GM23338 (cell line): ENCODE results near the gene TPX2. TPM values are rescaled to one million over a fixed set of nuclear protein-coding genes. Genes with fewer than 3 reads are reported as not detected.

Experiments used
- ATAC-seq: fragments of 200-7000 bp; cut with Tn5 transposase; 3 replicates; pipeline ENCODE4 v1.9.1; 2020
- DNase-seq: peaks from one replicate; pipeline ENCODE4 v3.0.0-alpha.2; 2015; ENCODE audit warnings: low spot score
- H2AFZ ChIP-seq: fragments of 200-600 bp; sonication (generic); 2 replicates; pipeline ENCODE4 v1.8.0; 2016; ENCODE audit warnings: antibody characterized with exemption, mild to moderate bottlenecking, moderate library complexity
- H3F3A ChIP-seq: fragments of 200-600 bp; sonication (generic); replicated peaks from 2 replicates; pipeline ENCODE4 v1.8.0; 2017; ENCODE audit warnings: antibody characterized with exemption, mixed run types, low read depth
- H3K27ac ChIP-seq: fragments of 200-600 bp; sonication (generic); 2 replicates; pipeline ENCODE4 v1.6.1; 2016; ENCODE audit warnings: low read depth
- H3K27me3 ChIP-seq: fragments of 200-600 bp; sonication (generic); 2 replicates; pipeline ENCODE4 v1.8.0; 2016; ENCODE audit warnings: mild to moderate bottlenecking, mixed run types, moderate library complexity; ENCODE audit not compliant: insufficient read depth
- H3K36me3 ChIP-seq: fragments of 200-600 bp; sonication (generic); 2 replicates; pipeline ENCODE4 v1.8.0; 2016; ENCODE audit warnings: mild to moderate bottlenecking; ENCODE audit not compliant: insufficient read depth
- H3K4me1 ChIP-seq: fragments of 200-600 bp; sonication (generic); 2 replicates; pipeline ENCODE4 v1.8.0; 2016; ENCODE audit warnings: mild to moderate bottlenecking, moderate library complexity; ENCODE audit not compliant: insufficient read depth
- H3K4me2 ChIP-seq: fragments of 200-600 bp; sonication (generic); 2 replicates; pipeline ENCODE4 v1.7.1; 2017; ENCODE audit warnings: mixed run types
- H3K4me3 ChIP-seq: fragments of 200-600 bp; sonication (generic); 2 replicates; pipeline ENCODE4 v1.6.1; 2016; ENCODE audit warnings: mixed run types
- H3K79me2 ChIP-seq: fragments of 200-600 bp; sonication (generic); replicated peaks from 2 replicates; pipeline ENCODE4 v1.8.0; 2017; ENCODE audit warnings: mild to moderate bottlenecking; ENCODE audit not compliant: insufficient read depth
- H3K9me2 ChIP-seq: fragments of 200-600 bp; sonication (generic); 2 replicates; pipeline ENCODE4 v1.8.0; 2017; ENCODE audit not compliant: insufficient read depth
- H4K20me1 ChIP-seq: fragments of 200-600 bp; sonication (generic); replicated peaks from 2 replicates; pipeline ENCODE4 v1.8.0; 2017; ENCODE audit warnings: mild to moderate bottlenecking; ENCODE audit not compliant: insufficient read depth
- H3K27ac Mint-ChIP-seq: 2 replicates; pipeline ENCODE4 v1.8.0; 2020; ENCODE audit warnings: inconsistent platforms, mild to moderate bottlenecking, moderate library complexity, mixed read lengths
- H3K27me3 Mint-ChIP-seq: 3 replicates; pipeline ENCODE4 v1.8.0; 2022; ENCODE audit warnings: low read depth, mild to moderate bottlenecking, moderate library complexity, mixed read lengths, inconsistent platforms; ENCODE audit not compliant: insufficient read depth, poor library complexity
- H3K36me3 Mint-ChIP-seq: 3 replicates; pipeline ENCODE4 v1.8.0; 2021; ENCODE audit warnings: low read depth, mild to moderate bottlenecking, inconsistent platforms, moderate library complexity, mixed read lengths
- H3K4me1 Mint-ChIP-seq: 3 replicates; pipeline ENCODE4 v1.8.0; 2020; ENCODE audit warnings: mild to moderate bottlenecking, inconsistent platforms, mixed read lengths
- H3K4me3 Mint-ChIP-seq: 3 replicates; pipeline ENCODE4 v1.8.0; 2021; ENCODE audit warnings: moderate library complexity, mild to moderate bottlenecking, inconsistent platforms, mixed read lengths
- H3K9me3 Mint-ChIP-seq: 3 replicates; pipeline ENCODE4 v1.8.0; 2020; ENCODE audit warnings: moderate library complexity, mild to moderate bottlenecking, inconsistent platforms, mixed read lengths
- CREB1 ChIP-seq: fragments of 250-450 bp; sonication (Bioruptor Pico); IDR thresholded peaks from 2 replicates; pipeline ENCODE4 v1.5.0; 2020; ENCODE audit warnings: low read depth, mild to moderate bottlenecking, moderate library complexity
- CTCF ChIP-seq, 2 experiments: fragments of 200-600 bp in 1 of 2; sonication (generic) in 1 of 2; conservative IDR thresholded peaks; 2 replicates each; pipeline versions ENCODE4 v1.5.1 to v1.6.1; 2016 to 2017; ENCODE audit warnings: antibody characterized with exemption in 2 of 2, low read depth in 2 of 2, mild to moderate bottlenecking in 2 of 2, moderate library complexity in 1 of 2
- EZH2 ChIP-seq: fragments of 200-600 bp; sonication (generic); IDR thresholded peaks from one replicate; pipeline ENCODE4 v1.8.0; 2017; ENCODE audit warnings: antibody characterized with exemption, mild to moderate bottlenecking, low read depth; ENCODE audit not compliant: unreplicated experiment
- EZH2phosphoT487 ChIP-seq: fragments of 200-600 bp; sonication (generic); IDR thresholded peaks from one replicate; pipeline ENCODE4 v1.8.1; 2018; ENCODE audit warnings: antibody characterized with exemption; ENCODE audit not compliant: unreplicated experiment
- JUNB ChIP-seq: IDR thresholded peaks from one replicate; pipeline ENCODE4 v1.6.1; 2016; ENCODE audit warnings: antibody characterized with exemption; ENCODE audit not compliant: unreplicated experiment
- NANOG ChIP-seq: IDR thresholded peaks from 2 replicates; pipeline ENCODE4 v1.6.1; 2016; ENCODE audit warnings: antibody characterized with exemption, borderline replicate concordance
- POLR2AphosphoS5 ChIP-seq: IDR thresholded peaks from 2 replicates; pipeline ENCODE4 v1.6.1; 2016; ENCODE audit warnings: antibody characterized with exemption, low read depth
- STAT1 ChIP-seq: IDR thresholded peaks from one replicate; pipeline ENCODE4 v1.6.1; 2016; ENCODE audit warnings: antibody characterized with exemption; ENCODE audit not compliant: unreplicated experiment
- ZNF114 ChIP-seq: fragments of 250-450 bp; sonication (Bioruptor Pico); IDR thresholded peaks from 2 replicates; pipeline ENCODE4 v1.5.0; 2020; ENCODE audit warnings: mild to moderate bottlenecking, moderate library complexity
- ZNF331 ChIP-seq: fragments of 250-450 bp; sonication (Bioruptor Pico); IDR thresholded peaks from 2 replicates; pipeline ENCODE4 v1.5.0; 2020; ENCODE audit warnings: low read depth, mild to moderate bottlenecking, moderate library complexity
- polyA plus RNA-seq: library from polyadenylated mRNA; unstranded; fragments of >200 nt; fragmentation: Nextera tagmentation; extraction: Ambion mirVana; gene quantifications from 2 replicates; pipeline ENCODE4 v1.2.1, GENCODE V29; 2016
- total RNA-seq: library from RNA; depleted of rRNA; stranded (reverse); fragments of >200 nt; shearing (Covaris generic); gene quantifications from 2 replicates; pipeline ENCODE4 v1.2.3, GENCODE V29; 2014
- TF ChIP-seq, protein P1 (sequence below): fragments of 250-450 bp; sonication (Bioruptor Pico); IDR thresholded peaks from 2 replicates; pipeline ENCODE4 v1.5.0; 2020; ENCODE audit warnings: mild to moderate bottlenecking, moderate library complexity
- TF ChIP-seq, protein P2 (sequence below): IDR thresholded peaks from 2 replicates; pipeline ENCODE4 v1.6.1; 2016; ENCODE audit warnings: antibody characterized with exemption
- TF ChIP-seq, protein P3 (sequence below): IDR thresholded peaks from one replicate; pipeline ENCODE4 v1.6.1; 2018; ENCODE audit warnings: antibody characterized with exemption; ENCODE audit not compliant: unreplicated experiment

The TPX2 gene
- total and polyA plus RNA-seq, 2 experiments from 2014 or later: 101 to 159 TPM

- Mint-ChIP-seq H3K27me3 (no peaks in the 10 kb centered on the region), H3K4me1 (peaks cover 70% of the 10 kb centered on the region), H3K27ac (peak overlapping the region; percentile 89; the same call in 1 of the 2 replicates), H3K9me3 (no peaks in the 10 kb centered on the region), H3K36me3 (peaks cover 49% of the 10 kb centered on the region), H3K4me3 (no peak overlapping the region; the same call in 2 of the 3 replicates)
- Histone ChIP-seq H3K36me3 (peaks cover 11% of the 10 kb centered on the region), H3K9me2 (no peaks in the 10 kb centered on the region), H2AFZ (no peak overlapping the region), H3K4me3 (peak overlapping the region; percentile 3; the same call in 1 of the 2 replicates), H3K27ac (peak overlapping the region; percentile 84), H3K27me3 (no peaks in the 10 kb centered on the region), H3K4me2 (peak overlapping the region; percentile 44), H3F3A (peaks cover 24% of the 10 kb centered on the region; the same call in 1 of the 2 replicates), H3K4me1 (peaks cover 75% of the 10 kb centered on the region), H4K20me1 (peaks cover 3% of the 10 kb centered on the region; the same call in 1 of the 2 replicates), H3K79me2 (peaks cover 95% of the 10 kb centered on the region)
- DNase-seq: peak; percentile 26
- no peak for ATAC-seq
- no peak for TF ChIP-seq EZH2phosphoT487
- no peak for TF ChIP-seq ZNF331 (CRISPR knock-in tag)
- TF ChIP-seq CREB1 (CRISPR knock-in tag): no peak
- TF ChIP-seq EZH2: no peak
- TF ChIP-seq ZNF114 (CRISPR knock-in tag): no peak
- TF ChIP-seq STAT1: no peak
- TF ChIP-seq, protein P1, sequence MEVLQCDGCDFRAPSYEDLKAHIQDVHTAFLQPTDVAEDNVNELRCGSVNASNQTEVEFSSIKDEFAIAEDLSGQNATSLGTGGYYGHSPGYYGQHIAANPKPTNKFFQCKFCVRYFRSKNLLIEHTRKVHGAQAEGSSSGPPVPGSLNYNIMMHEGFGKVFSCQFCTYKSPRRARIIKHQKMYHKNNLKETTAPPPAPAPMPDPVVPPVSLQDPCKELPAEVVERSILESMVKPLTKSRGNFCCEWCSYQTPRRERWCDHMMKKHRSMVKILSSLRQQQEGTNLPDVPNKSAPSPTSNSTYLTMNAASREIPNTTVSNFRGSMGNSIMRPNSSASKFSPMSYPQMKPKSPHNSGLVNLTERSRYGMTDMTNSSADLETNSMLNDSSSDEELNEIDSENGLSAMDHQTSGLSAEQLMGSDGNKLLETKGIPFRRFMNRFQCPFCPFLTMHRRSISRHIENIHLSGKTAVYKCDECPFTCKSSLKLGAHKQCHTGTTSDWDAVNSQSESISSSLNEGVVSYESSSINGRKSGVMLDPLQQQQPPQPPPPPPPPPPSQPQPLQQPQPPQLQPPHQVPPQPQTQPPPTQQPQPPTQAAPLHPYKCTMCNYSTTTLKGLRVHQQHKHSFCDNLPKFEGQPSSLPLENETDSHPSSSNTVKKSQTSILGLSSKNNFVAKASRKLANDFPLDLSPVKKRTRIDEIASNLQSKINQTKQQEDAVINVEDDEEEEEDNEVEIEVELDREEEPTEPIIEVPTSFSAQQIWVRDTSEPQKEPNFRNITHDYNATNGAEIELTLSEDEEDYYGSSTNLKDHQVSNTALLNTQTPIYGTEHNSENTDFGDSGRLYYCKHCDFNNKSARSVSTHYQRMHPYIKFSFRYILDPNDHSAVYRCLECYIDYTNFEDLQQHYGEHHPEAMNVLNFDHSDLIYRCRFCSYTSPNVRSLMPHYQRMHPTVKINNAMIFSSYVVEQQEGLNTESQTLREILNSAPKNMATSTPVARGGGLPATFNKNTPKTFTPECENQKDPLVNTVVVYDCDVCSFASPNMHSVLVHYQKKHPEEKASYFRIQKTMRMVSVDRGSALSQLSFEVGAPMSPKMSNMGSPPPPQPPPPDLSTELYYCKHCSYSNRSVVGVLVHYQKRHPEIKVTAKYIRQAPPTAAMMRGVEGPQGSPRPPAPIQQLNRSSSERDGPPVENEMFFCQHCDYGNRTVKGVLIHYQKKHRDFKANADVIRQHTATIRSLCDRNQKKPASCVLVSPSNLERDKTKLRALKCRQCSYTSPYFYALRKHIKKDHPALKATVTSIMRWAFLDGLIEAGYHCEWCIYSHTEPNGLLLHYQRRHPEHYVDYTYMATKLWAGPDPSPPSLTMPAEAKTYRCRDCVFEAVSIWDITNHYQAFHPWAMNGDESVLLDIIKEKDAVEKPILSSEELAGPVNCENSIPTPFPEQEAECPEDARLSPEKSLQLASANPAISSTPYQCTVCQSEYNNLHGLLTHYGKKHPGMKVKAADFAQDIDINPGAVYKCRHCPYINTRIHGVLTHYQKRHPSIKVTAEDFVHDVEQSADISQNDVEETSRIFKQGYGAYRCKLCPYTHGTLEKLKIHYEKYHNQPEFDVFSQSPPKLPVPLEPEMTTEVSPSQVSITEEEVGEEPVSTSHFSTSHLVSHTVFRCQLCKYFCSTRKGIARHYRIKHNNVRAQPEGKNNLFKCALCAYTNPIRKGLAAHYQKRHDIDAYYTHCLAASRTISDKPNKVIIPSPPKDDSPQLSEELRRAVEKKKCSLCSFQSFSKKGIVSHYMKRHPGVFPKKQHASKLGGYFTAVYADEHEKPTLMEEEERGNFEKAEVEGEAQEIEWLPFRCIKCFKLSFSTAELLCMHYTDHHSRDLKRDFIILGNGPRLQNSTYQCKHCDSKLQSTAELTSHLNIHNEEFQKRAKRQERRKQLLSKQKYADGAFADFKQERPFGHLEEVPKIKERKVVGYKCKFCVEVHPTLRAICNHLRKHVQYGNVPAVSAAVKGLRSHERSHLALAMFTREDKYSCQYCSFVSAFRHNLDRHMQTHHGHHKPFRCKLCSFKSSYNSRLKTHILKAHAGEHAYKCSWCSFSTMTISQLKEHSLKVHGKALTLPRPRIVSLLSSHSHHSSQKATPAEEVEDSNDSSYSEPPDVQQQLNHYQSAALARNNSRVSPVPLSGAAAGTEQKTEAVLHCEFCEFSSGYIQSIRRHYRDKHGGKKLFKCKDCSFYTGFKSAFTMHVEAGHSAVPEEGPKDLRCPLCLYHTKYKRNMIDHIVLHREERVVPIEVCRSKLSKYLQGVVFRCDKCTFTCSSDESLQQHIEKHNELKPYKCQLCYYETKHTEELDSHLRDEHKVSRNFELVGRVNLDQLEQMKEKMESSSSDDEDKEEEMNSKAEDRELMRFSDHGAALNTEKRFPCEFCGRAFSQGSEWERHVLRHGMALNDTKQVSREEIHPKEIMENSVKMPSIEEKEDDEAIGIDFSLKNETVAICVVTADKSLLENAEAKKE (CRISPR knock-in tag): no peak
- no peak for TF ChIP-seq NANOG
- no peak for TF ChIP-seq CTCF (conservative IDR thresholded peaks at IDR 0.05; ENCODE audit: low read depth in 2 of 2)
- no peak for TF ChIP-seq JUNB
- TF ChIP-seq, protein P2, sequence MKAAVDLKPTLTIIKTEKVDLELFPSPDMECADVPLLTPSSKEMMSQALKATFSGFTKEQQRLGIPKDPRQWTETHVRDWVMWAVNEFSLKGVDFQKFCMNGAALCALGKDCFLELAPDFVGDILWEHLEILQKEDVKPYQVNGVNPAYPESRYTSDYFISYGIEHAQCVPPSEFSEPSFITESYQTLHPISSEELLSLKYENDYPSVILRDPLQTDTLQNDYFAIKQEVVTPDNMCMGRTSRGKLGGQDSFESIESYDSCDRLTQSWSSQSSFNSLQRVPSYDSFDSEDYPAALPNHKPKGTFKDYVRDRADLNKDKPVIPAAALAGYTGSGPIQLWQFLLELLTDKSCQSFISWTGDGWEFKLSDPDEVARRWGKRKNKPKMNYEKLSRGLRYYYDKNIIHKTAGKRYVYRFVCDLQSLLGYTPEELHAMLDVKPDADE: no peak
- TF ChIP-seq POLR2AphosphoS5: no peak
- TF ChIP-seq, protein P3, sequence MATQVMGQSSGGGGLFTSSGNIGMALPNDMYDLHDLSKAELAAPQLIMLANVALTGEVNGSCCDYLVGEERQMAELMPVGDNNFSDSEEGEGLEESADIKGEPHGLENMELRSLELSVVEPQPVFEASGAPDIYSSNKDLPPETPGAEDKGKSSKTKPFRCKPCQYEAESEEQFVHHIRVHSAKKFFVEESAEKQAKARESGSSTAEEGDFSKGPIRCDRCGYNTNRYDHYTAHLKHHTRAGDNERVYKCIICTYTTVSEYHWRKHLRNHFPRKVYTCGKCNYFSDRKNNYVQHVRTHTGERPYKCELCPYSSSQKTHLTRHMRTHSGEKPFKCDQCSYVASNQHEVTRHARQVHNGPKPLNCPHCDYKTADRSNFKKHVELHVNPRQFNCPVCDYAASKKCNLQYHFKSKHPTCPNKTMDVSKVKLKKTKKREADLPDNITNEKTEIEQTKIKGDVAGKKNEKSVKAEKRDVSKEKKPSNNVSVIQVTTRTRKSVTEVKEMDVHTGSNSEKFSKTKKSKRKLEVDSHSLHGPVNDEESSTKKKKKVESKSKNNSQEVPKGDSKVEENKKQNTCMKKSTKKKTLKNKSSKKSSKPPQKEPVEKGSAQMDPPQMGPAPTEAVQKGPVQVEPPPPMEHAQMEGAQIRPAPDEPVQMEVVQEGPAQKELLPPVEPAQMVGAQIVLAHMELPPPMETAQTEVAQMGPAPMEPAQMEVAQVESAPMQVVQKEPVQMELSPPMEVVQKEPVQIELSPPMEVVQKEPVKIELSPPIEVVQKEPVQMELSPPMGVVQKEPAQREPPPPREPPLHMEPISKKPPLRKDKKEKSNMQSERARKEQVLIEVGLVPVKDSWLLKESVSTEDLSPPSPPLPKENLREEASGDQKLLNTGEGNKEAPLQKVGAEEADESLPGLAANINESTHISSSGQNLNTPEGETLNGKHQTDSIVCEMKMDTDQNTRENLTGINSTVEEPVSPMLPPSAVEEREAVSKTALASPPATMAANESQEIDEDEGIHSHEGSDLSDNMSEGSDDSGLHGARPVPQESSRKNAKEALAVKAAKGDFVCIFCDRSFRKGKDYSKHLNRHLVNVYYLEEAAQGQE: no peak
Measured at GRCh38 chr20:31712112-31712553, 27.0 kb upstream of the TPX2 start.
